HG03575 (cell line): Measurements from ENCODE around the gene GDF10.

Source experiments
- ATAC-seq: cut with Tn5 transposase; IDR thresholded peaks from one replicate; pipeline ENCODE4 v1.9.1; 2021; ENCODE audit not compliant: unreplicated experiment, insufficient number of reproducible peaks, low FRiP score; ENCODE audit errors: extremely low read depth

GDF10 gene

GRCh38 chr10:47359626-47360418 is 59.8 kb downstream of the GDF10 start:
- ATAC-seq: no peak

DNA sequence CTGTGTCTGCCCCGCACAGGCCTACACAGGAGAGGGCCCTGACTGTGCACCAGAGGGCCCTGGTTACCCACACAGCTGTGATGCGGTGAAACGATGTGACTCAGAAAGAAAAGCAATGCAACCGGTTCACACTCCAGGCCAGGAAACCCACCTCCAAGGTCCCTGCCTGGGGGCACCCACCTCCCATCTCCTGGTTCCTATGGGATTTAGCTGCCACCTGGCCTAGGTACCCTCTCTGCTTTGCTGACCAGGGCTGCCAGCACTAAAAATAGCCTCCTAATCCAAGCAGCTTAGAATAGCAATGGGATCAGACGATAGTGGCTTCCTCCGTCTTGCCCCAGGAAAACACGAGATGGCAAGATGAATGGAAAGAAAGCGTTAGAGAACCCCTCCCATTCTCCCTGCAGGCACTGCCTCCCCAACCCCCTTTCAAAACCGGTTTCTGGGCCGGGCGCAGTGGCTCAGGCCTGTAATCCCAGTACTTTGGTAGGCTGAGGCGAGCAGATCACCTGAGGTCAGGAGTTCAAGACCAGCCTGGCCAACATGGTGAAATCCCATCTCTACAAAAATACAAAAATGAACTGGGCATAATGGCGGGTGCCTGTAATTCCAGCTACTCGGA is 60.5 kb downstream of the GDF10 start:
- ATAC-seq: no peak

DNA sequence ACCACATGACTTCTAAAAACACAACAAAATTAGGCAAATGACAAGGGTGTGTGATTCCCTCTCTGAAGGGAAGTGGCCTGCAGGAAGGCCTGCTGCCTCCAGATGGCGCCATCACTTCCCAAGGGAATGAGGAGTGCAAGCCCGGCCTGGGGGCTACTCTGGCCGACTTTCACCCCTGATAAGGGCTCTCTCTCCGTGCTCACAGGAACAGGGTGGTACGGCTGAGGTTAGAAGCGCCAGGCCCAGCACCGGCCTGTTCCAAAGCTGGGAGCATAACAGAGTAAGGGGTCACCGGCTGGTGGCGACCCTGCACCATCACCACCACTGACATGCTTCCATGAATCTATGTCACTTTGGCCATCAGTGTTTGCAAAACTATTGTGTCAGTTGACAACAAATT is 61.3 kb downstream of the GDF10 start:
- ATAC-seq: no peak

- no peak for ATAC-seq
These were observed 62.2 kb downstream of the GDF10 start for GRCh38 chr10:47362199-47362598.
